HL-60 (cell line): ENCODE results near the gene TRIM25.

Experiments used
- CTCF ChIP-seq: IDR thresholded peaks from one replicate; pipeline ENCODE4 v1.5.1; 2011; ENCODE audit warnings: low read length, control low read depth, inconsistent platforms; ENCODE audit not compliant: insufficient read depth
- POLR2AphosphoS5 ChIP-seq: IDR thresholded peaks from 2 replicates; pipeline ENCODE4 v1.6.1; 2012; ENCODE audit warnings: low read depth
- REST ChIP-seq: IDR thresholded peaks from 2 replicates; pipeline ENCODE4 v1.6.1; 2012; ENCODE audit warnings: low read depth; ENCODE audit not compliant: insufficient replicate concordance

- TF ChIP-seq CTCF, result no peak
- no peak for TF ChIP-seq REST
- TF ChIP-seq POLR2AphosphoS5, result no peak
These were observed 66.7 kb downstream of the TRIM25 start for GRCh38 chr17:56847106-56847505.
